GM20000 (cell line): ENCODE data around the gene S100PBP.

ENCODE experiments used
- DNase-seq: peaks from one replicate; pipeline ENCODE4 v3.0.0; 2012; ENCODE audit warnings: low spot score
- TF ChIP-seq, protein P1 (sequence below): IDR thresholded peaks from 2 replicates; pipeline ENCODE4 v1.5.1; 2012; ENCODE audit warnings: mild to moderate bottlenecking, control low read depth; ENCODE audit errors: extremely low read depth, missing control alignments

The S100PBP gene

DNA sequence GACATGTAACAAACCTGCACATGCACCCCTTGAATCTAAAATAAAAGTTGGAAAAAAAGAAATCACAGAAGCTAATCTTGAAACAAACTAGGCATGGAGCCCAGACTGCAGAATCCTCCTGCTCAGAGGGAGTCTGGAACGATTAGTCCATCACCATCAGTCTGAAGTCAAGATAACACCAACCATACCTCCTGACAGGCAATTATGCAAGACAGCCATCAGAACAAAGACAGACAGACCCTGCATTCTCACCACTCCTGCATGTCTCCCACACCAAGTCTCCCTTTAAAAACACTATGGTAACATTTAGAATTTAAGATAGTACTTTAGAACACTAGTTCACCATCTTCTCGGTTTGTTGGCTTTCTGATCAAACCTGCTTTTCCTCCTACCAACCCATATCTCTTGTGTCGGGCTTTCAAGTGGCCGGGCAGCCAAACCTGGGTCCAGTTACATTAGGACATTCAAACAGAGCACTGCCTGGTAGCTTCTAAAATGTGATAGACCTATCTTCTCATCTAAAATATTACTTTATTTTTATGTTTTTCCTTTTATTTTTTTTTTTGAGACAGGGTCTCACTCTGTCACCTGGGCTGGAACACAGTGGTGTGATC lies 10.4 kb upstream of the S100PBP start:
- DNase-seq: no peak
- TF ChIP-seq, protein P1, sequence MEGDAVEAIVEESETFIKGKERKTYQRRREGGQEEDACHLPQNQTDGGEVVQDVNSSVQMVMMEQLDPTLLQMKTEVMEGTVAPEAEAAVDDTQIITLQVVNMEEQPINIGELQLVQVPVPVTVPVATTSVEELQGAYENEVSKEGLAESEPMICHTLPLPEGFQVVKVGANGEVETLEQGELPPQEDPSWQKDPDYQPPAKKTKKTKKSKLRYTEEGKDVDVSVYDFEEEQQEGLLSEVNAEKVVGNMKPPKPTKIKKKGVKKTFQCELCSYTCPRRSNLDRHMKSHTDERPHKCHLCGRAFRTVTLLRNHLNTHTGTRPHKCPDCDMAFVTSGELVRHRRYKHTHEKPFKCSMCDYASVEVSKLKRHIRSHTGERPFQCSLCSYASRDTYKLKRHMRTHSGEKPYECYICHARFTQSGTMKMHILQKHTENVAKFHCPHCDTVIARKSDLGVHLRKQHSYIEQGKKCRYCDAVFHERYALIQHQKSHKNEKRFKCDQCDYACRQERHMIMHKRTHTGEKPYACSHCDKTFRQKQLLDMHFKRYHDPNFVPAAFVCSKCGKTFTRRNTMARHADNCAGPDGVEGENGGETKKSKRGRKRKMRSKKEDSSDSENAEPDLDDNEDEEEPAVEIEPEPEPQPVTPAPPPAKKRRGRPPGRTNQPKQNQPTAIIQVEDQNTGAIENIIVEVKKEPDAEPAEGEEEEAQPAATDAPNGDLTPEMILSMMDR: no peak

DNA sequence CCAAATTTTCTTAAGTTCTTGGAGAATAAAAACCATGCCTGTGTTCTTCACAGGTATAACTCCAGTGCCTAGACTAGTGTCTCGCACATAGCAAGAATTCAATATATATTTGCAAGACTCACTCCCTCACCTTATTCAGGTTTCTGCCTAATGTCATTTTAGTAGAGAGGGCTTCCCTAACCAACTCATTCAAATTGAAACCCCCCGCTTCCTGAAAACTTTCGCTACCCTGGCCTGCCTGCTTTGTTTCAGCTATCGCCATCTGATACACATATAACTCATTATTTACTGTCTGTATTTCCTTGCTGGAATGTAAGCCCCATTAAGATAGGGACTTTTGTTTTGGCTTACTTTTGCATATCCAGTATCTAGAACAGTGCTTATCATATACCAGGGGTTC lies 8.9 kb upstream of the S100PBP start:
- DNase-seq: no peak
- TF ChIP-seq, protein P1: no peak

GRCh38 chr1:32810358-32810757 lies 7.1 kb upstream of the S100PBP start:
- no peak for DNase-seq
- TF ChIP-seq, protein P1: no peak

DNA sequence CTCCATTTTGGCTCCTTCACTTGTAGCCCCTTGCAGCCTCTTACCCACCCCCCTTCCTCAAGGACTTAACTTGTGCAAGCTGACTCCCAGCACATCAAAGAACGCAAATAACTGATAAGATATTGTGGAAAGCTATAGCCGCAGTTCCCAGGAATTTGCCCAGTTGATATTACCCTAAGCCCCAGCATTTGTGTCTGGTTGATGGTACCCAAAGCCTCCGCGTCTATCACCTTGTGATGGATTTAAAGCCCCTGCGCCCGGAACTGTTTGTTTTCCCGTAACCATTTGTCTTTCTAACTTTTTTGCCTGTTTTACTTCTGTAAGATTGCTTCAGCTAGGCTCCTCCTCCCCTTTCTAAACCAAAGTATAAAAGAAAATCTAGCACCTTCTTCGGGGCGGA lies 6.2 kb upstream of the S100PBP start:
- DNase-seq: no peak

DNA sequence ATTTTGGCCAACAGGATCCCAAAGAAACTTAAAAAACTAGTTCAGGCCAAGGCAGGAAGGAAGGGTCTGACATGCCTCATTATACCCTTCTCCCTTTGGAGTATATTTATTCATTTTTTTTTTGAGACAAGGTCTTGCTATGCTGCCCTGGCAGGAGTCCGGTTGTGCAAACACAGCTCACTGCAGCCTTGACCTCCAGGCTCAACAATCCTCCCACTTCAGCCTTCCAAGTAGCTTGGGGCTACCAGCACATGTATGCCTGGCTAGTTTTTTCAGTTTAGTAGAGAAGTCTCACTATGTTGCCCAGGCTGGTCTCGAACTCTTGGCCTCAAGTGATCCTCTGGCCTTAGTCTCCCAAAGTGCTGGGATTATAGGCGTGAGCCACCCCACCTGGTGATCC lies 5.5 kb upstream of the S100PBP start:
- TF ChIP-seq, protein P1: no peak
- DNase-seq: no peak

More for the DNA sequence above, 6.2 kb upstream of the S100PBP start:
- TF ChIP-seq, protein P1: no peak

DNA sequence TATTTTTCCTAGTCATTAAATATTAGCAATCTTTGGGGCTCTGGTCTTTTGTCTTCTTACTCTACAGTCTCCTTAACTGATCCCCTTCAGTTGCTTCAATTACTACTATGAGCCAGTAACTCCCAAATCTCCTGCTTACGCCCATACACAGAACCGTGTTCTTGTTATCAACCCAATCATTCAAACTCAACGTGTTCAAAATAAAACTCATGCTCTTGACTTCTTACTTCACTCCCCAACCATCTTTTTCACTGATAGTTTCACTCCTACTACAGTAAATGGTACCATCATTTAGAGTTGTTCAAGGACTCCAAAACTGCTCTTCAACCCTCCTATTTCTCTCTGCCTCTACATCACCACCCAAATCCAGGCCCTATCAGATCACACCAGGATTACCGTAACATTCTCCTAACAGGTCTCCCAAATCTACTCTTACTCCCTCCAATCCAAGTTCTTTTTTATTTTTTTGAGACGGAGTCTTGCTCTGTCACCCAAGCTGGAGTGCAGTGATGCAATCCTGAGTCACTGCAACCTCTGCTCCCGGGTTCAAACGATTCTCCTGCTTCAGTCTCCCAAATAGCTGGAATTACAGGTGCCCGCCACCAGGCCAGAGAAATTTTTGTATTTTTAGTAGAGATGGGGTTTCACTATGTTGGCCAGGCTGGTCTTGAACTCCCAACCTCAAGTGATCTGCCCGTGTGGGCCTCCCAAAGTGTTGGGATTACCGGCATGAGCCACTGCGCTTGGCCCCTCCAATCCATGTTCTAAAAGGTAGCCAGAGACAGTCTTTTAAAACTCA lies 3.3 kb upstream of the S100PBP start:
- DNase-seq: no peak
- TF ChIP-seq, protein P1: no peak

DNA sequence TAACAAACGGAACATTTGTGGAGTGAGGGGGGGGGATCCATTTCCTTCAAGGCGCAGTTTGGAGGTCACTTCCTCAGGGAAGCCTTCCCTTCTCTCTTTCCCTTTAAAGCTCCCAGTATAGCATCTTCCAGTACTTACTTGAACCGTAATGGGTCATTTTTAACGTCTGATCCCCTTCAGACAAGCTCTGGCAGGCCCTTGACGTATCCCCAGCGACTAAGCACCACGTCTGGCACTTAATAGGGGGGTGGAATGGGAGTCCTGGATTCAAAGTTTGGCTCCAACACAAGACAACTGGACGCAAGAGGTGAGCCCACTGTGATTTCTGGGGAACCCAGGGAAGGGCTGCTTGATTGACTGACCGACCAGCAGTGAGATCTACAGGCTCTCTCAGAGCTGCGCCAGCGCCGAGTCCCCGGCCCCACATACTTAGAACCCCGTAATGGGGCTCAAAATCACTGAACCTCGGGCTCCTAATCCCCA lies 736 bp upstream of the S100PBP start:
- DNase-seq: peak; percentile 25
- TF ChIP-seq, protein P1: no peak
